HG03378 (cell line): ENCODE results near the gene UQCRC2.
"Not testable (repeated sequence)": the region's sequence is repeated elsewhere in the genome, so short reads cannot be mapped to it uniquely, and the experiment has no call there.

Source experiments
- ATAC-seq: cut with Tn5 transposase; IDR thresholded peaks from one replicate; pipeline ENCODE4 v1.9.1; 2021; ENCODE audit warnings: mild to moderate bottlenecking, moderate library complexity; ENCODE audit not compliant: unreplicated experiment

The UQCRC2 gene

DNA sequence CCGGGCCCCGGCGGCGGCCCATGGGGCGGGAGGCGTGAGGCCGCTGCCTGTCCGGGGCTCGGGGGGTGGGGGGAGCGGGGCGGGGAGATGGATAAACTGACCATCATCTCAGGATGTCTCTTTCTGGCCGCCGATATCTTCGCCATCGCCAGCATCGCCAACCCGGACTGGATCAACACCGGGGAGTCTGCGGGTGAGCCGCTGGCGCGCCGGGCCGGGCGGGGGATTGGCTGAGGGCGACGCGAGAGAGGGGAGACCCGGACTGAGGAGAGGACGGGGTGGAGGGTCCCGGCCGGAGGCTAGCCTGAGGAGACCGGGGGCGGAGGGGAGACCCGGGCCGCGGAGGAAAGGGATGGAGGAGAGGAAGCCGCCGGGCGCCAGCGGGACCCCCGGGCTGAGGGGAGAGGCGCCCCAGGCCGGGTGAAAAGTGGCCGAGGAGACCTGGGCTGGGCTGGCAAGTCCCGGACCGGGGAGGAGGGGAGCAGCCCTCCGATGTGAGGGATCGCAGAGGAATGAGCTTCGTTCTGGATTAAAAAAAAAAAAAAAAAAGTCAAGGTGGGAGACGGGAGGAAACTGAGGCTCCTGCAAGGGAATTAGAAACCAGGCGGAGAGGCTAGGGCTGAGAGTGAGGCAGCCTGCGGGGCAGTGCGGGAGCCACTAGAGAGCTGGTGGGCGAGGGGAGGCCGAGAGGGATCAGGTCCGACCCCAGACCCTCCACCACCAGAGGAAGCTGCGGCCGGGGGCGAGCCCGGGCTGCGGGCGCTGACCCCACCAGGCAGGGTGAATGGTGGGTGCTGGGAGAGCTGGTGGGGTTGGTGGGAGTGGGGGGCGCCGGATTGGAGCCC lies 55.3 kb downstream of the UQCRC2 start:
- no peak for ATAC-seq

DNA sequence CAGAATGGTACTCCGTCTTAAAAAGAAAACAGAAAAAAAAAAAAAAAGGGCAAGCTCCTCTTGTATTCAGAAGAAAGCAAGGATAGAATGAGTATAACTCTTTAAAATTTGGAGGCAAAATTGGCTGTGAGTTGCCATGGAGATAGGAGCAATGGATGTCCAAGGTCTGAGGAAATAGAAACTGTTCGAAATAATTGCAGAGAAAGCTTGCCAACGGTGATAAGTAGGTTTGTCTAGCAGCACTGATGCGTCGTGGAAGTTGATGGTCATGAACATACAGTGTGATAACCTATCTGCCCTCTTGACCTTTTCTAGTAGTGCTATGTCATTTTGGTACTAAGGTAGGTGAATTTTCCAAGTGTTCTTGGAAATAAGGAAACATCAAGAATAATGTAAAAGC lies 57.7 kb downstream of the UQCRC2 start:
- no peak for ATAC-seq

DNA sequence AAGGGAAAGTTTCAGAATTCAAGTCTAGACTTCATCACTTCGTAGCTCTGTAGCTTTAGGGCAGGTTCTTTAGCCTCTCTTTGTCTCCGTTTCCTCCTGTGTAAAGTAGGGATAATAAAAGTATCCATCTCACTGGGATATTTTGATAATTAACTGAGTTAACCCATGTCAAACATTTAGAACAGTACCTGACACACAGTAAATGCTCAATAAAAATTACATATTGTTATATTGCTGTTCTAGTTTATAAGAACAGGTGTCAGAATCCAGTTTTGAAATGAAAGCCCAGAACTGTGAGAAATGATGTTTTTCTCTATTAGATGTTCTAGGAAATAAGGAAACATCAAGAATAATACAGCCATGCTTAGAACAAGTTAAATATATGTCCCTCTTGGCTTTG lies 59.1 kb downstream of the UQCRC2 start:
- ATAC-seq, result no peak

DNA sequence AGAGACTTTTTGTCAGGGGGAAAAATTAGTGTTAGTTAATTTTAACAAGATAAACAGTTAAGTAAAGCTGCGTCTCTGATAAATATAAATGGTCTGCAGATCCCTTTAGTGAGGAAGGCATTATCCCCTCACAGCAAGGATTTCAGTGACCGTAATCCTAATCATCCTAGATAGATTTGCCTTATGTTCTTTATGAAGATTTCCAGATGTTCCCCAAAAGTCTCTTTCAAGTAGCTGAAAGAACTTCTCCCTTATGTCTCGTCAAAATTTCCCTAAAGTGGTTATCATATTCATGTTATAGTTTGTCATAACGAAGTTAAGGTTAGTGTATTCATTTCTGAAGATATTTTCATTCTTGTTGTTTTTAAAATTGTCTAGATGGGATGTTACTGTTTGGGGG lies 60.3 kb downstream of the UQCRC2 start:
- ATAC-seq, result no peak

DNA sequence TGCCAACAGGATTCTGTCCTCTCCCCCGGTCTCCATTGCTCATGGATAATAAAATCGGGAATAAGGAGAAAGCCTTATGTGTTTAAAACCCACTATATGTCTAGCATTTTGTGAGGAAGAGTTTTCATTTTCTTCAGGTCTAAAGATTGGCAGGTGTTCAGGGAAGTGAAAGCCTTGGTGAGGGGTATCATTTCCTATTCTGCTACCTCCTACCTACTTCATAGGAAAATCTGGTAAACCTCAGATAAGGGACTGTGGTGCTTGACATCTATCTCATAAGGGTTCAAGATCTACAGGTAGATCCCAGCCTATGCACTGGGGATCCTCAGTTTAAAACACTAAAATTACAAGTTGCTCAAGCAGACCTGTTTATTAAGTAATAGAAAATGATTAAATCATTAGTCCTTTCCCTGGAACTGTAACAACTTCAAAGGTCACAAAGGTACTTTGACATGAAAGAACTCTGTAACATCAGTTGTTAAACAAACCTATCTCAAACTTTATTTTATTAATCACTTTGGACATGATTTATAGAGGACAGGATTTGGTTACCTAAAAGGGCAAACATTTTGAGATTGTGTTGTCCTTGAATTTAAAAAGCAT lies 61.2 kb downstream of the UQCRC2 start:
- ATAC-seq, result no peak

DNA sequence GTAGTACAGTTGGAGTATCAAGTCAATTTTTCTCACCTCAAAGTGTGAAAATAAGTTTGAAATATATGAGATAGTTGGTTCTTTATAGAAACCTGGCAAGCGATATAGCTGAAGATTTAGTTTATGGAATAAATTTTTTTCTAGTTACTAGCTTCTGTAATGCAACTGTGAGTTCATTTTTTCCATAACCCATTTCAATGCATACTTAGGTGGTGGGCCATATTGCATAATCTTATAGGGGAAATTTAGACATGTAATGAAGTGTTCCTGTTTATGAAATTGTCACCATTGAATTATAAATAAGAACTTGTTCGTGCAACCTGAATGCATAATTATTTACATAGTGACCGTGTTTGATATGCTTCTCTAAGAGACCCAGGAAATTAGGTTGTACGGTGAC lies 63.8 kb downstream of the UQCRC2 start:
- no peak for ATAC-seq

DNA sequence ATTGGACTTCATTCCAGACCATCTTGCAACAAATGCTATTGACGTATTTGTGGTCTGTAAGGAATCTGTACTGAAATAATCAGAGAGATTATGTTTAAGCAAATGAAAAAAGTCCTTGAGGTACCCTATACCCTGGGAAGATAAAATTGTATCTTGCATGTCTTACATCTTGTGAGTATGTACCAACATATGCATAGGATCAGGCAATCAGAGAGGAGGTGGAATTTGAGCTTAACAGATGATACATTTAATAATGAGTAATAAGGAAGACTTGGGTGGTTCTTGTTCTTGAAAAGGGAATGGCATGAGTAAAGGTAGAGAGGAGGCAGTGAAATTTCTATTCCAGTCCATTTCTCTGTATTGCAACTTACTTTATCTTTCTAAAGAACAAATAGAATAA lies 65.4 kb downstream of the UQCRC2 start:
- no peak for ATAC-seq

DNA sequence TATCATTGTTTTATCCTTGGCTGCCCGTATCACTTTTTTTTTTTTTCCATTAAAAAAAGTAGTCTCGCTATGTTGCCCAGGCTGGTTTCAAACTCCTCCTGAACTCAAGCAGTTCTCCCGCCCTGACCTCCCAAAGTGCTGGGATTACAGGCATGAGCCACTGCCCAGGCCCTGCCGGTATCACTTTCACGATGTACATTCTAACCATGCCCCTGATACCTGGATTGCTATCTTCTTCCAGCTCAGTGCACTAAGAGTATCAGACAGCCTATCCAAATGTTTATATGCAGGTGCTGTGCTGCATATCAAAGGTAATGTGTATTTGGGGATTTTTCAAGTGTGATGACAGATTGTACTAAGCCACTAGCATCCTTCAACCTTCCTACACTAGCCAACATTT lies 69.0 kb downstream of the UQCRC2 start:
- ATAC-seq, result no peak

DNA sequence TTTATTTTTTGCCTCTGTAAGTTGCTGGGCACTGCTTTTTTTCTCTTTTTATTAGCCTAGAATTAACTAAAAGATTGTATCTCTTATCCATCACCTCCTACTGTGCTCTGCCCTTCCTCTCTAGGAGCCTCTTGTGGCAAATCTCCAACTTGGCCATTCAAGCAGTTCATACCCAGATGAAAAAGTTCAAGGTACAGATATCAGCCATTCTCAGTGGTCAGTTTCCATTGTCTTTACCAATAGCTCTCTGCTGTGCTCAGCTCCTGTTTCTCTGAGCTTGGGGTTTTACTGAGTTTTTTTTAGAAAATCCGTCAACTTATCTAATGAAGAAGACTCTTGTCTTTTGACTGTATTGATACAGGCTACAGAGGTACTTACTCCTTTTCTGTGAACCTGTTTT lies 70.3 kb downstream of the UQCRC2 start:
- ATAC-seq, result no peak

DNA sequence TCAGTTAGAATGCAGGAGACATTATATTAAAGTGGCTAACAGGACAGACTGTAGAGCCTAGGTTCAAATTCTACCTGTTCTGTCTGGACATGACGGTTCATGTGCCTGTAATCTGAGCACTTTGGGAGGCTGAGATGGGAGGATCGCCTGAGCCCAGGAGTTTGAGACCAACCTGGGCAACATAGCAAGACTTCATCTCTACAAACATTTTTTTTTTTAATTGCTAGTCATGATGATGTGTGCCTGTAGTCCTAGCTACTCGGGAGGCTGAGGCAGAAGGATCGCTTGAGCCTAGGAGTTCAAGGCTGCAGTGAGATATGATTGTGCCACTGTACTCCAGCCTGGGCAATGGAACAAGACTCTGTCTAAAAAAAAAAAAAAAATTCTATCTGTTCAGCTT lies 71.6 kb downstream of the UQCRC2 start:
- ATAC-seq, result not testable (repeated sequence)

DNA sequence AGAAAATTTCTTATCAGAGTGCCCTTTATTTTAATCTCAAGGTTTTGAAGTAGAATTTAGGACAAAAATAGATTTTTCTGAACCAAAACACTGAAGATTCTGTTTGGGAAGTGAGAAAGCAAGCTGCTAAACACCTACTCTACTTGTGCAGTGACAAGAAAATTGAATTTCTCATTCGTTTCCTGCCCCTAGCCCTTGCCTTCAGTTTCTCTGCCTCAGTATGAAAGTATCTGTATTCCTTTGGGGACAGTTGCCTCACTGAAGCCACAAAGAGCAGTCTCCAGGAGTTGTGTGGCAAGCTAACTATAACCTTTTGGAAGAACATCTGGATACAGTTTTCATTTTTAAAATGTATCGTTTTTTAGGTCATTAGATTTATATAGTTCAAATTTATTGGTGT lies 74.5 kb downstream of the UQCRC2 start:
- no peak for ATAC-seq

DNA sequence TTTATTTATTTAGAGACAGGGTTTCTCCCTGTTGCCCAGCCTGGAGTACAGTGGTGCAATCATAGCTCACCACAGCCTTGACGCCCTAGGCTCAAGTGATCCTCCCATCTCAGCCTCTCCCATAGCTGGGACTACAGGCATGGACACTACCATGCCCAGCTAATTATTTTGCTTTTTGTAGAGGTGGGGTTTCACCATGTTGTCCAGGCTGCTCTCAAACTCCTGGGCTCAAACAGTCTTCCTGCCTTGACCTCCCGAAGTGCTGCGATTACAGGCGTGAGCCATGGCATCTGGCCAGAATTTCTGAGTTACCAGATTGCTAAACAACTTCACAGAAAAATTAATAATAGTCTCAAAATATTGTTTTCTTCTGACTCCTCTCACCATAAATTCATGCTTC lies 76.5 kb downstream of the UQCRC2 start:
- no peak for ATAC-seq

DNA sequence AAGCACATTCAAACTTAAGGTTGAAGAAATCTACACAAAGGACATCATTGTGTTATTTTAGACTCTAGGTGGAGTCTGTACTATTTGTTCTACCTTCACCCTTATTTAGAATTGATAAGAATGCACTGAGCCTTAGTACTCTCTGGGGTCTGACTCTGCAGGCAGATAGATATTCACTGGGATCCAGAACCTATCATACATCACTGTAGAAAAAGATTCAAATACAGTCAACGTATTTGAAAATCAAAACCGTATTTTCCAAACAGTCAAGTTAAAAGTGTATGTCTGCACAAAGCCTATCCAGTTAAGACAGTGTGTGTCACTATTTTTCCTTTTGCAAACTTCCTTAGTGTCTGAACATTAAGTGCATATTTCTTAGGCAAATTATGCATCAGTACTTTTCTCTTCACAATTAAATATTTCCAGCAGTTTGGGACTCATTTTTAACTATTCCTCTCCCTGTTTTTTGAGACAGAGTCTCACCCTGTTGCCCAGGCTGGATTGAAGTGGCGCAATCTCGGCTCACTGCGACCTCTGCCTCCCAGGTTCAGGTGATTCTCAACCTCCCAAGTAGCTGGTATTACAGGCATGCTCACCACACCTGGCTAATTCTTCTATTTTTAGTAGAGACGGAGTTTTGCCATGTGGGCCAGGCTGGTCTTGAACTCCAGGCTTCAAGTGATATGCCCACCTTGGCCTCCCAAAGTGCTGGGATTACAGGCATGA lies 77.1 kb downstream of the UQCRC2 start:
- no peak for ATAC-seq

DNA sequence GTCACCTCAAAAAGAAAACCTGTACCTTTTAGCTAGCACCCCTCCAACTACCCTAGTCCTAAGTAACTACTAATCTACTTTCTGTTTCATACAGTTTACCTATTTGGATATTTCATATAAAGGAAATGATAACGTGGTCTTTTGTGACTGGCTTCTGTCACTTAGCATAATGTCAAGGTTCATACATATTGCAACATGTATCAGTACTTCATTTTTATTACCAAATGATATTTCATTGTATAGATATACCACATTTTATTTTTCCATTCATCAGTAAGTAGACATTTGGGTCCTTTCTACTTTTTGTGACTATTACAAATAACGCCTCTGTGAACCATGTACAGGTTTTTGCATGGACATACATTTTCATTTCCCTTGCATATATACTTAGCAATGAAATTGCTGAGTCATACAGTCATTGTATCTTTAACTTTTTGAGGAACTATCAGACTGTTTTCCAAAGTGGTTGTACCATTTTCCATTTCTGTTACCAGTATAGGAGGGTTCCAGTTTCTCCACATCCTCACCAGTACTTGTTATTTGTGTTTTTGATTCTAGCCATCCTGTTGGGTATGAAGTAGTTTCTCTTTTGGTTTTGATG lies 78.4 kb downstream of the UQCRC2 start:
- ATAC-seq, result no peak
